HG03442 (cell line): Measurements from ENCODE around the gene CMIP.
"Not testable (repeated sequence)": the region's sequence is repeated elsewhere in the genome, so short reads cannot be mapped to it uniquely, and the experiment has no call there.

ENCODE experiments used
- ATAC-seq: cut with Tn5 transposase; IDR thresholded peaks from one replicate; pipeline ENCODE4 v1.9.1; 2021; ENCODE audit warnings: mild to moderate bottlenecking, moderate library complexity; ENCODE audit not compliant: unreplicated experiment

Gene CMIP

DNA sequence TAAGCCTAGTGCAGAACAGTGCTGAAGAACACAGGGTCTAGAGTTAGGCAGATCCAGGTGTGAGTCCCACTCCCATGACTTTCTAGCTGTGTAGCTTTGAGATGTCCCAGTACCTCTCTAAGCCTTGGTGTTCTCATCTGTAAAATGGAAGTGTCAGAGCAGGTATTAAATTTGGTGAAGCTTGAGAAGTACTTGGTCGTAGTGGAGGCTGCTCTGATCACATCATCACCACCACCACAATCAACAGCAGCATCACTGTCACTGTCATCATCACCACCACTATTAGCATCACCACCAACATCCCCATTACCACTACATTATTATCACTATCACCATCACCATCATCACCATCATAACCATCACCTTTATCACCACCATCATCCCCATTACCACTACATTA lies 132.1 kb downstream of the CMIP start:
- no peak for ATAC-seq

DNA sequence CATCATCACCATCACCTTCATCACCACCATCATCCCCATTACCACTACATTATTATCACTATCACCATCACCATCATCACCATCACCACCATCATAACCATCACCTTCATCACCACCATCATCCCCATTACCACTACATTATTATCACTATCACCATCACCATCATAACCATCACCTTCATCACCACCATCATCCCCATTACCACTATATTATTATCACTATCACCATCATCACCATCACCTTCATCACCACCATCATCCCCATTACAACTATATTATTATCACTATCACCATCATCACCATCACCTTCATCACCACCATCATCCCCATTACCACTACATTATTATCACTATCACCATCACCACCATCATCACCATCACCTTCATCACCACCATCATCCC lies 132.7 kb downstream of the CMIP start:
- ATAC-seq = not testable (repeated sequence)

- ATAC-seq = no peak
Observed at GRCh38 chr16:81578076-81578475, 133.5 kb downstream of the CMIP start.

DNA sequence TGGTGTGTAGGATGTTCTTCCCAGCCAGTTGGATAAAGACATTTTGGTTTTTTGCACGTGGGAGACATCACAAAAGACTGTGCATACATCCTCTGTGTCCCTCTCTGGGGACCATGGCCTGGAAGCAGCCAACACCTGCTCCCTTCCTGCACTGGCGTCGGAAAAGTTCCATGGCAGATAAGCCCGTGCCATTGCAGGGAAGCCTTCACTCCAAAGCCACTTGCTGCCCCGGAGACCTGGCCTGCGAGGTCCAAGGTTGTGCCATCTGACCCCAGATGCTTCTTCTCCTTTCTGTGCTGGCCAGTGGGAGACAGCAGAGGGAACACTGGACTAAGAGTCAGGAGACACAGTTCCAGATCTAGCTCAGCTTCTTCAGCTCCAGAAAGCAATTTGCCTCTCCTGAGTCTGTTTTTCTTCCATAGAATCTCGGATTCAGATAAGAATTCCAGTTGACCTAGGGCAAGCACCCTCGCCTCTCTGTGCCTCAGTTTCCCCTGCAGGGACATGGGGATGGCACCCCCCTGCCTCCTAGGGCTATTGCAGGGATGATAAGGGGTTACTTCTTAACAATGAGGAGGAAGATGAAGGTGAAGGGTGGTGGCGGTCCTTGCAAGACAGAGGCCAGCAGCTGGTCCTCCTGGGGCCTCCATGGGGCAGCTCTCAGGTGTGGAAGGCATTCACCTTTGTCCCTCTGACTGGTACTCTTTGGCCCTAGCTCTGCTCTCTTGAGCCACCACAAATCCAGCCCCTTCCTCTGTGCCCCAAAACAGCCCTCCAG lies 134.2 kb downstream of the CMIP start:
- no peak for ATAC-seq

GRCh38 chr16:81581107-81581506 lies 136.5 kb downstream of the CMIP start:
- no peak for ATAC-seq

DNA sequence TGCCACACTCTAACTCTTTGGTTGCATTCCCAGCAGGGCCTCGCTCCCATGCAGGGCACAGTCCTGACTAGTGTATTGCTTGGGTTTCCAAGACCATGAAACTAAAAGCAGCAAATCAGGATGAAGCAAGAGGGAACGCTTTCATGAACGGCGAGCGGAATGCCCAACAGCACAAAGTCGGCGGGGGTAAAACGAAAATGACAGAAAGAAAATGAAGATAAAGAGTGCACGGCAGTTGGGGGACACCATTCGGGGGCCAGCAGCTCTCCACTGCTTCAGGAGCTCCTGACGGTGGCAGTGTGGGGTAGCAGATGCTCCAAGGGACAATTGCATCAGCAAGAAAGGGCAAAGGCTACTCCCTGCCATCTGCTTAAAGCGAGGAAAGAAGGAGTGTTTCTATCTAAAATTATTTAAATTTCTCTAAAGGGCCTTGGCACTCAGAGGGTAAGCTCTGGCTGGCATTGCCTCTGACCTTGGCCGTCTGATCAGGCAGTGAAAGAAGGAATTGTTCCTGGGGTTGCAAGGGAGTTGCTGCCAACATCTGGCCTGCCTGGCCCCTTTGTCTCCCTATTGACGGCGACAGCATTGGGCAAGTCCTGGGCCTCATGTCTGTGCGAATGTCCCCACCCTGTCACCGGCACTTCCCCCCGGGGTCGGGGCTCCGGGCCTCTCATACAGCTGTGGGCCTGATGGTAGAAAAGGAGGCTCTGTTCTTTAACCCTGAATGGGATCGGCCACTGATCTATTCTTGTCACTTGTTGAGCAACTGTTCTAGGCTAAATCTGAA lies 138.2 kb downstream of the CMIP start:
- ATAC-seq = no peak

- no peak for ATAC-seq
Observed at GRCh38 chr16:81583893-81584631, 139.5 kb downstream of the CMIP start.

DNA sequence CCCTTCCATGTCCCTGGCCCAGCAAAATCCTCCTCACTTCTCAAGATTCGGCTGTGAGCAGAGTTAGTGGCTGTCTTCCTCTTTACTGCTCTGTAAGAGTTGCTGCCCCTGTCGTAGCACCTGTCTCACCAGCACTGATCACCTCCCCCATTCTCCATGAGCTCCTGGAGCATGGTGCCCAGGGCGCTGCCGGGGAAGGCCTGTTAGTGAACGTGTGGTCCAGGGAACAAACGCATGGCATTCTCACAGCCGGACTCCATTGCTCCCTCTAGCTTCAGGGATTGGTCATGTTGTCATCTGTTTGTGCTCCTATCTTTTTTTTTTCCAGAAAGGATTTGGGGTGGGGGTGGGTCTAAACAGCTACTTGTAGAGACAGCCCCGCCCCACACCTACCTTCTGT lies 141.2 kb downstream of the CMIP start:
- ATAC-seq = no peak

DNA sequence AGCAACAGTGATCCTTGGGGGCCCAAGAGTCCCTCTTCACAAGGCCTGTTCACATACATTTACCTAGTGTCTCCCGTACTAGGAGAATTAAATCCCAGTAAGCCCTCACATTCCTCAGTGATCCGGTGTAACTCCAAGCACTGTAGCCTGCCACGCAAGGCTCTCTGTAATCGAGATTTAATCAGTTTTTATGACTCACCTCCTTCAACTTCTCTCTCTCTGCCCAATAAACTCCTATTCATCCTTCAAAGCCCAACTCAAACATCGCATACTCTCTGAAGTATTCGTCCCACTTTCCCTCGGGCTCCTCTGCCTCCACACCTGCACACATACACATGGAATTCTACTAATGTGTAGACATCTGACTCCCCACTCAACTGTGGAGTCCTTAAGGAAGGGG lies 141.8 kb downstream of the CMIP start:
- ATAC-seq = no peak

DNA sequence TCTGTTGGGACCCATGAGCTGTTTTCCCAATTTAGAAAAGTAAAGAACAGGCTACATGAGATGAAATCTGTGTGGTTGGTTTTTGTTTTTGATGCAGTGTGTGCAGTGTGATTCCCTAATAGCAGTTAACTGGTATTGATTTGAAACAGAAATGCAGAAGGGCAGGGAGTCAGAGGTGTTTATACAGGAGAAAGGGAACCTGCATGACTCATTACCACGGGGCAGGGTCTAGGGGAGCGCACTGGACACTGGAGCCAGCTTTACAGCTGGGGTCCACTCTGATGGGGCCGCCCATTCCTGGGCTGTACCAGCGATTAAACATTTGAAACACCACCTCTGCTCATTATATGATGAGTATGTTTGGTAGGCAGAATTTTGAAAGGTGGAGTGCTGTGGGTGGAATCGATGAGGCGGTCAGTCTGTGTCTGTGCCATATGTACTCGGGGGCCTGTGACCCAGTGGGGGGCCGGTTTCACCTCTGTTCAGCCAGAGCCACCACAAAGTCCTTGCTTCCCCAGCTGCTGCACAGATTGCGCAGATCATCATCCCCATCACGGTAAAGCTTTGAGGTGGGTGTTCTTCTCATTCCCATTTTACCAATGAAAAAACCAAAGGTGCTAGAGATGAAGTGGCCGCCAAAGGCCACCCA lies 142.5 kb downstream of the CMIP start:
- ATAC-seq = no peak

GRCh38 chr16:81587626-81588160 lies 143.1 kb downstream of the CMIP start:
- no peak for ATAC-seq

- no peak for ATAC-seq
Observed at GRCh38 chr16:81588326-81589081, 143.9 kb downstream of the CMIP start.

GRCh38 chr16:81589975-81590650 lies 145.5 kb downstream of the CMIP start:
- ATAC-seq = no peak

DNA sequence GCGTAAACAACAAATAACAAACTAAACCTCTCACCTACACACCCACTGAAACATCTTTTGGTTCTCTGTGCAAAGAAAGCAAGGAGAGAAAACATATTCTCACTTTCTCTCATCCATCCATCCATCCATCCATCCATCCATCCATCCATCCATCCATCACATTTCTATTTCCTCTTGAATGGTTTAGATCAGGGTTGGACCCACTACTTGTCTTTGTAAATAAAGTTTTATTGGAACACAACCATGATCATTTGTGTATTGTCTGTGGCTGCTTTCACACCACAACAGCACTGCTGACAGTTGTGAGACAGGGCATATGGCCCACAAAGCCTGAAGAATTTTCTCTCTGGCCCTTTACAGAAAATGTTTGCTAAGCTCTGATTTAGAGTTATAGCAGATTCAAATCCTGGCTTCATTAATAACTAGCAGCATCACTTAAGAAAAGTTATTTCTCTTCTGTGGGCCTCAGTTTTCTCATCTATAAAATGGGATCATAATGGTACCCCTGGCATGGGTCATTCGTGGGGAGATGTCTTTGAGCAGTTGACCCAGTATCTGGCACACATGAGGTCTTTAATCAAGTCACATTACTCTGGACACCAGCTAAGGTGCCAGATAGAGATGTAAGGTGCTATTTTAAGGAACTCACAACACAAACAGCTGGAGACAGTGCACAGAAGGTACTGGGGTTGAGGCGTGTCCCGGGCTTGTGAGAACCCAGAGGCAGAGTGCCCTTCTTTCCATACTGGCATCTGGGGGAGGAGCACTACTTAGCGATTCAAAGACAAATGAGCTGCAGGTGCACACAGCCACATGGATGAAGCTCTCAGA lies 146.3 kb downstream of the CMIP start:
- ATAC-seq = no peak

- ATAC-seq = no peak
Observed at GRCh38 chr16:81591545-81591870, 146.9 kb downstream of the CMIP start.

DNA sequence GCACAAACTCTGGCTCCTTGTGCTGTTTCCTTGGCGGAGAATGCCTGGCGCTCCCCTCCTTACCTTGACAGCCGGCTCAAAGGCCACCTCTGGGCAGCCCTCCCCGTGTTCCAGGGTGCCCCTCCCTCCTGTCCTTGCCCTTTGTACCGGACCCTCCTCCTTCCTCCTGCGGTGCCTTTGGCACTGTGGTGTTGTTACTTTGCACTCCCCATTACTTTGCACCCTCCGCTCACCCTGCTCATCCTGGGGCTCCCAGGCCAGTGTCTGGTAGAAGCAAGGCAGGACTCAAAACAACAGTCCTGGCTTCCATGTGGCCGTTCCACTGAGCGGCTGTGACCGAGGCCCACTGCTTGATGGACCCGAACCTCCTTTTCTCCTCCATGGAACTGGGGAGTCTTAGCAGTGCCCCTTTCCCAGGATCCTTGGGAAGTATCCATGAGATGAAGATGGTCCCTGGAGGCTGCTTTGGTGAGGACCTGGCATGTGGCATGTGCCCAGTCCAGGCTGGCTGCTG lies 147.8 kb downstream of the CMIP start:
- ATAC-seq = no peak

- ATAC-seq = no peak
Observed at GRCh38 chr16:81593481-81593880, 148.9 kb downstream of the CMIP start.

GRCh38 chr16:81595629-81596292 lies 151.2 kb downstream of the CMIP start:
- no peak for ATAC-seq
